ENCODE results near the gene DCLRE1B.

DCLRE1B gene

DNA sequence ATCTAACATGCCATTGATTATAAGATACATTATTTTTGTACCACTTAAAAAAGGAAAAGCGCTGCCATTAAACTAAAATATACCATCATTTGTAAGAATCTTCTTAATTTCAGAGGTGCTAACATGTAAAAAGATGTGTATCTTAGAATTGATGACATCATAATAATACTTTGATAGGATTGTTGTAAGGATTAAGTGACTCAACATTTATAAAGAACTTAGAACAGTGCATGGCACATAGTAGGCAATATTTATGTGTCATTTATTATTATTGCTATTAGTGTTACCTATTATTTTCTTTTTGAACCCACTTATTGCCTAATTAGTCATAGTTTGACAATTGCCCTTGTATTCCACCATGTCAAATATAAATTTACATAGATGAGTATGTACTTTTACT, 45.8 kb downstream of the DCLRE1B start:
- DNase-seq: no peak

DNA sequence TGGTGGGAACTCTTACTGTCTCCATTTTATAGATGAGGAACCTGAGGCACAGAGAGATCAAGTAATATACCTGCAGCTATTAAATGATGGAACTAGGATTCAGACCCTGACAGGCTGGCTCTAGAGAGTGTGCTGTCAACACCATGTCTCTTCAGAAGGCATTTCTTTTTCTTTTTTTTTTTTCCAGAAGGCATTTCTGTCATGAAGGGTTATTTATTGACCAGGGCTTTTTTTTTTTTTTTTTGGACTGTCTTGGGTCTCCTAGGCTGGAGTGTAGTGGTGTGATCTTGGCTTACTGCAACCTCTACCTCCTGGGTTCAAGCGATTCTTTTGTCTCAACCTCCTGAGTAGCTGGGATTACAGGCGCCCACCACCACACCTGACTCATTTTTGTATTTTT, 46.6 kb downstream of the DCLRE1B start:
- DNase-seq: no peak

DNA sequence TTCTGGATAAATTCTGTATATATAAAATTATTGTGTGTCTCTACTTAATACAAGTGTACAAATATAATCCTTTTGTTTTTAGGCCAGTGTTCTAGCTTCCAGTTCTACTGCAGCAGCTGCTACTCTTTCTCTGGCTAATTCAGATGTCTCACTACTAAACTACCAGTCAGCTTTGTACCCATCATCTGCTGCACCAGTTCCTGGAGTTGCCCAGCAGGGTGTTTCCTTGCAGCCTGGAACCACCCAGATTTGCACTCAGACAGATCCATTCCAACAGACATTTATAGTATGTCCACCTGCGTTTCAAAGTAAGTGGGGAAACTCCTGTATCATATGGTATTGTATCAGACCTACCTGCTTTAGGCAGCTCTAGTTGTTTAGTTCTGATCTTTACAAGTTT, 52.9 kb downstream of the DCLRE1B start:
- no peak for DNase-seq

DNA sequence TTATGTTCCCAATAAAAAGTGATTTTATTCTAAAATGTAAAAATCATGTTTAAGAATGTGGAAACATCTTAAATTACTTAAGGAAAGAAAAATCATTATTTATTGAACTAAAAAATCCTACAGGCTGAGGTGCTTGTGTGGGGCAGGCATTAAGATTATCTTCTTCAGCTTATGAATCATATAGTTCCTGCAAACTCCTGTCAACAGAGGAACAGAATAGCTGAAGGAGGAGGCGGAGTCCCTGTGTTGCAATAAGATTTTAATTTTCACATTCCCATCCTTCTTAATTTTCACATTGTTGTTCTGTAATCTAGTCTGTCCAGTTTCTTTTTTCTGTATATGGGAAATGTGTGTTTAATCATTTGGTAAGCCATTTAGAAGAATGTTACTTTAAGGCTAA, 53.6 kb downstream of the DCLRE1B start:
- no peak for DNase-seq

DNA sequence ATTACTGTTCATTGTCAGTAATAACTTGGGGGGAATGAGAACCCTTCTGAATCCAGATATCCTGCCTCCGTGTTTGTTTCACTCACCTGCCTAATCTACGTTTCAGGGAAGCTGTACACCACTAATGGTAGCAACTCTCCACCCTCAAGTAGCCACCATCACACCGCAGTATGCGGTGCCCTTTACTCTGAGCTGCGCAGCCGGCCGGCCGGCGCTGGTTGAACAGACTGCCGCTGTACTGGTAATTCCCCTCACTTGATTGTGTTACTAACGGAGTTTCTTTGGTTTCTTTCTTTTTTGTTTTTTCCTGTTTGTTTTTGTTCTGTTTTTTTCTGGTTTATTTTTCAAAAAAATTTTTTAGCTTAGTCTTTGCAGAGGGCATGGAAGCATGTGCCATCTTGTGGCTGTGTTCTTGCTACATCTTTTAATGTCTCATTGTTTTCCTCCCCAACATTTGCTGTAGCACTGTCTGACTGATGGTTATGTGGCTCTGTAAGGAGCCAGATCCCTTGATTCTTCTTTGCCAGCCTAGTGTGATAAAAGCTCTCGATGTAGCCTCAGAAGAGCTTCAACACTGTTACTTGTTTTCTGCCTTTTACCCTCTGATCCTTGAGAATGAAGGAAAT, 58.3 kb downstream of the DCLRE1B start:
- no peak for DNase-seq

Measured in hippocampal formation (tissue), 2 donors.